Upper lobe of left lung (tissue), 6 donors: Measurements from ENCODE around the gene C3orf22. TPM values are rescaled to one million over a fixed set of nuclear protein-coding genes. Genes with fewer than 3 reads are reported as not detected.

ENCODE experiments used
- ATAC-seq, 2 donors: fragments of 200-7000 bp; cut with Tn5 transposase; one replicate each; pipeline ENCODE4 v1.9.1; 2022; ENCODE audit warnings: mild to moderate bottlenecking in 2 of 2, moderate library complexity in 2 of 2; ENCODE audit not compliant: low FRiP score in 2 of 2
- DNase-seq, 2 donors: peaks; one replicate each; pipeline ENCODE4 v3.0.0-alpha.2; 2019 to 2020
- H3K27ac ChIP-seq, 4 donors: fragments of 200-600 bp; sonication (generic); one replicate each; pipeline ENCODE4 v1.5.1; 2016 to 2019
- H3K27me3 ChIP-seq, 4 donors: fragments of 200-600 bp; sonication (generic); one replicate each; pipeline ENCODE4 v1.5.1; 2017 to 2019
- H3K36me3 ChIP-seq, 4 donors: fragments of 200-600 bp; sonication (generic); one replicate each; pipeline ENCODE4 v1.5.1; 2016 to 2019
- H3K4me1 ChIP-seq, 4 donors: fragments of 200-600 bp; sonication (generic); one replicate each; pipeline ENCODE4 v1.5.1; 2018 to 2019
- H3K4me3 ChIP-seq, 4 donors: fragments of 200-600 bp; sonication (generic); one replicate each; pipeline ENCODE4 v1.5.1; 2017 to 2019; ENCODE audit warnings: mild to moderate bottlenecking in 2 of 4, moderate library complexity in 1 of 4
- H3K9me3 ChIP-seq, 4 donors: fragments of 200-600 bp; sonication (generic); one replicate each; pipeline ENCODE4 v1.5.1; 2018 to 2019
- CTCF ChIP-seq, 6 experiments: fragments of 450-650 bp in 4 of 6; fragments of 200-600 bp in 2 of 6; sonication (generic) in 2 of 6; IDR thresholded peaks; one replicate each; pipeline ENCODE4 v1.5.1; 2016 to 2019; ENCODE audit warnings: antibody characterized with exemption in 6 of 6
- EP300 ChIP-seq, 4 donors: sonication (generic); formaldehyde crosslinking; IDR thresholded peaks; one replicate each; pipeline ENCODE4 v1.5.1; 2017; ENCODE audit warnings: antibody characterized with exemption in 4 of 4, control low read depth in 2 of 4
- POLR2A ChIP-seq, 4 donors: fragments of 450-650 bp; IDR thresholded peaks; one replicate each; pipeline ENCODE4 v1.5.1; 2016 to 2017; ENCODE audit warnings: antibody characterized with exemption in 4 of 4, mild to moderate bottlenecking in 2 of 4
- POLR2AphosphoS5 ChIP-seq, 2 donors: sonication (generic); formaldehyde crosslinking; IDR thresholded peaks; one replicate each; pipeline ENCODE4 v1.5.1; 2017; ENCODE audit warnings: antibody characterized with exemption in 2 of 2
- WGBS, 2 donors: methylation state at CpG; one replicate each; pipeline ENCODE4 v1.1.5; 2017 to 2018; 5-methylcytosine and 5-hydroxymethylcytosine counted together
- total RNA-seq, 6 donors: library from RNA; depleted of rRNA in 4 of 6; stranded (reverse); fragments of >200 nt in 4 of 6; gene quantifications; one replicate each; pipeline versions ENCODE4 v1.1.0 to v1.2.1, GENCODE V29; 2016 to 2021
- donor health status: DM: no; HTN: no; CAD: no; lungs with moderate emphysema.
- donor health status: DM: no; HTN: yes; CAD: no; lungs with severe emphysema.

The C3orf22 gene
- total RNA-seq, 6 donors from 2014 or later: not detected

DNA sequence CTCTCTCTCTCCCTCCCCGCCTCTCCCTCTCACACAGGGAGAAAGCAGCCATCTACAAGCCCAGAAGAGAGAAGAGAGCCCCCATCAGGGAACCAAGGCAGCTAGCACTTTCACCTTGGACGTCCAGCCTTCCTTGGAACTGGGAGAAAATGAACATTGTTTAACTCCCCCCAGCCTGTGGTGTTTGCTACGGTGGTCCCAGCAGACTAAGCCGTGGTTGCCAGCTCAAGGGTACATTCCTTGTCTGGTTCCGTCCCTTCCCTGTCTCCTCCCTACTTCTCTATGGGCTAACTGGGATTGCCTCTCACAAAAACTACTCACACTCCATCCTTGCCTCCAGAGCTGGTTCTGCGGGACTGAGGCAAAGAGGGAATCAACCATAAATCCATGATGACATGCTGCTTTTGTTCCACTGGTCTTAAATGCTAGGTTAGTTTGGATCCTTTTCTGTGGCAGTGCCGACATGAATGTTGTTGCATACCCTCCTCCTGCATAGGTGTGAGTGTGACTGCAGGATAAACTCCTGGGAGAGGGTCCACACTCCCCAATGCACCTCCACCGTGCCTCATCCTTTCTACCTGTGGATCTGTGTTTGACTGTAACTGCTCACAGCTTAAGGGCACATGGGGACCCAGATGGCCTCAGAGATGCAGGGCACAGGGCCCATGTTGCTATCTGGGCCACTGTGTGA lies 12.0 kb downstream of the C3orf22 start:
- Histone ChIP-seq H3K4me1 (peaks cover 0 to 6% (median 0%) of the 10 kb centered on the region in 4 donors), H3K36me3 (no peaks in the 10 kb centered on the region), H3K27me3 (peaks cover 0 to 7% (median 2%) of the 10 kb centered on the region in 4 donors), H3K9me3 (no peaks in the 10 kb centered on the region), H3K27ac (no peak overlapping the region), H3K4me3 (no peak overlapping the region)
- DNase-seq (peak in 1 of 2 donors; percentile 13), ATAC-seq (no peak)
- WGBS, 2 donors: 78 to 80% methylated on average over 8 of the region's 8 CpGs
- TF ChIP-seq POLR2A (IDR thresholded peaks at IDR 0.05): no peak
- no peak for TF ChIP-seq CTCF (IDR thresholded peaks at IDR 0.05)
- no peak for TF ChIP-seq EP300 (IDR thresholded peaks at IDR 0.05)
- TF ChIP-seq POLR2AphosphoS5 (IDR thresholded peaks at IDR 0.05): no peak

DNA sequence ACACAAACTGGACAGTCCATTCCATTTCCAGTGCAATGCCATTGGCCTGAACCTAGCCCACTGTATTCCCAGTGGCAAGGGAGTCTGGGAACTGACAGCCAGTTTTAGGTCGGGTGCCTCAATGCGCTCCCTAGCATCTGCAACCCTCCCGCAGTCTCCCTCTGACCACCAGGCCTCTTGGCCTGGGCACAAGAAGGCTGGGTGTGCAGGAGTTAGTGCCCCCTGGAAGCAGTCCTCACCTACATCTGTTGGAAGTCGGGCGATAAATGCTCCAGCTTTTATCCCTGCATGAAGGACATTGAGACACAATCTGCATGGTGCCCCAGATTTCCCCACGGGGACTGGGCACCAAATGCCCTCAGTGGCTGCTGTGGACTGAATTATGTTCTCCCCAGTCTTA lies 12.7 kb downstream of the C3orf22 start:
- peak in 1 of 2 donors; percentile 9 for DNase-seq
- WGBS, 2 donors: 96 to 100% methylated on average over 2 to 6 of the region's 6 CpGs

GRCh38 chr3:126545544-126545943 lies 13.2 kb downstream of the C3orf22 start:
- DNase-seq (peak in 1 of 2 donors; percentile 12), ATAC-seq (no peak)
- H3K9me3 ChIP-seq: no peaks in the 10 kb centered on the region
- TF ChIP-seq CTCF (IDR thresholded peaks at IDR 0.05): no peak
- no peak overlapping the region for H3K4me3 ChIP-seq
- 76 to 86% methylated on average over 5 of the region's 5 CpGs for WGBS, 2 donors
- no peak overlapping the region for H3K27ac ChIP-seq
- no peaks in the 10 kb centered on the region for H3K36me3 ChIP-seq
- peaks cover 0 to 13% (median 5%) of the 10 kb centered on the region in 4 donors for H3K4me1 ChIP-seq
- peaks cover 0 to 13% (median 3%) of the 10 kb centered on the region in 4 donors for H3K27me3 ChIP-seq

More for the DNA sequence above, 12.7 kb downstream of the C3orf22 start:
- H3K36me3 ChIP-seq: no peaks in the 10 kb centered on the region
- no peaks in the 10 kb centered on the region for H3K9me3 ChIP-seq
- H3K27me3 ChIP-seq: peaks cover 0 to 13% (median 3%) of the 10 kb centered on the region in 4 donors
- no peak overlapping the region for H3K27ac ChIP-seq
- peaks cover 0 to 9% (median under 1%) of the 10 kb centered on the region in 4 donors for H3K4me1 ChIP-seq
- TF ChIP-seq POLR2AphosphoS5 (IDR thresholded peaks at IDR 0.05) (no peak), CTCF (IDR thresholded peaks at IDR 0.05) (no peak), POLR2A (IDR thresholded peaks at IDR 0.05) (no peak), EP300 (IDR thresholded peaks at IDR 0.05) (no peak)
- no peak for ATAC-seq
- H3K4me3 ChIP-seq: no peak overlapping the region

- DNase-seq: peak; percentile 16 to 31
- no peak overlapping the region for H3K27ac ChIP-seq
- WGBS, 2 donors: 55 to 56% methylated on average over 4 to 6 of the region's 7 CpGs
- no peaks in the 10 kb centered on the region for H3K36me3 ChIP-seq
- no peak for ATAC-seq
- H3K27me3 ChIP-seq: peaks cover 0 to 13% (median 3%) of the 10 kb centered on the region in 4 donors
- TF ChIP-seq EP300 (IDR thresholded peaks at IDR 0.05): no peak
- no peak for TF ChIP-seq CTCF (IDR thresholded peaks at IDR 0.05)
- TF ChIP-seq POLR2A (IDR thresholded peaks at IDR 0.05): no peak
- TF ChIP-seq POLR2AphosphoS5 (IDR thresholded peaks at IDR 0.05): no peak
- no peak overlapping the region for H3K4me3 ChIP-seq
- peaks cover 0 to 20% (median 8%) of the 10 kb centered on the region in 4 donors for H3K4me1 ChIP-seq
- no peaks in the 10 kb centered on the region for H3K9me3 ChIP-seq
Observed at GRCh38 chr3:126544596-126545281, 14.0 kb downstream of the C3orf22 start.
